K562 (cell line): Measurements from ENCODE around the gene USP17L30. TPM values are rescaled to one million over a fixed set of nuclear protein-coding genes. Genes with fewer than 3 reads are reported as not detected.
"Not testable (repeated sequence)": the region's sequence is repeated elsewhere in the genome, so short reads cannot be mapped to it uniquely, and the experiment has no call there.

Source experiments
- ATAC-seq: fragments of 200-7000 bp; cut with Tn5 transposase; 3 replicates; pipeline ENCODE4 v1.9.1; 2020; ENCODE audit warnings: moderate library complexity
- BruUV-seq: library from RNA; stranded (reverse); fragments of 400-500 nt; replicated peaks from 2 replicates; lab custom pipeline; 2021; lab: Mats Ljungman, UMichigan
- CTCF ChIA-PET: fragments of 300-600 bp; formaldehyde crosslinking; extraction: SDS; loops from one replicate; lab custom pipeline; 2021; ENCODE audit warnings: low intra/inter-chr PET ratio; lab: Yijun Ruan, JAX
- POLR2A ChIA-PET: fragments of 300-600, 350-650 bp; sonication (Branson Sonifier 250); formaldehyde crosslinking; extraction: SDS; loops from one replicate; lab custom pipeline; 2021; ENCODE audit warnings: antibody characterized with exemption, inconsistent platforms; lab: Yijun Ruan, JAX
- DNase-seq, 4 experiments: peaks; one replicate each; pipeline versions ENCODE4 v3.0.0 to v3.0.0-alpha.2; 2011 to 2018; ENCODE audit warnings: low spot score in 3 of 4, mixed read lengths in 3 of 4; ENCODE audit errors: extremely low read depth in 1 of 4
- FAIRE-seq: peaks from 2 replicates; lab custom pipeline; 2011; peaks lifted over from hg19 to GRCh38; lab: Jason Lieb, UNC
- H2AFZ ChIP-seq: 2 replicates; pipeline ENCODE4 v1.6.0; 2011; ENCODE audit warnings: low read depth, low read length, control low read depth, inconsistent platforms
- H3K27ac ChIP-seq: fragments of 200-600 bp; 3 replicates; pipeline ENCODE4 v1.8.0; 2011; ENCODE audit warnings: low read depth, mild to moderate bottlenecking, control low read depth, inconsistent platforms, low read length, moderate library complexity, mixed read lengths; ENCODE audit errors: extremely low read depth
- H3K27me3 ChIP-seq, 2 experiments: fragments of 300-600 bp in 1 of 2; 2 replicates in 1 of 2; 3 replicates in 1 of 2; pipeline versions ENCODE4 v1.6.0 to v1.8.0; 2011; ENCODE audit warnings: inconsistent platforms in 2 of 2, low read length in 2 of 2, mild to moderate bottlenecking in 1 of 2, mixed read lengths in 1 of 2, moderate library complexity in 1 of 2; ENCODE audit not compliant: control insufficient read depth in 2 of 2, insufficient read depth in 2 of 2
- H3K36me3 ChIP-seq: fragments of 300-600 bp; 3 replicates; pipeline ENCODE4 v1.8.0; 2011; ENCODE audit warnings: mild to moderate bottlenecking, low read length, inconsistent platforms; ENCODE audit not compliant: control insufficient read depth, insufficient read depth
- H3K4me1 ChIP-seq, 2 experiments: fragments of 200-600 bp in 1 of 2; replicated peaks in 1 of 2; 2 replicates in 1 of 2; 3 replicates in 1 of 2; pipeline versions ENCODE4 v1.5.1 to v1.8.0; 2011; ENCODE audit warnings: inconsistent platforms in 2 of 2, low read length in 2 of 2, mild to moderate bottlenecking in 1 of 2, mixed read lengths in 1 of 2, moderate library complexity in 1 of 2; ENCODE audit not compliant: control insufficient read depth in 2 of 2, insufficient read depth in 2 of 2
- H3K4me2 ChIP-seq: 2 replicates; pipeline ENCODE4 v1.6.1; 2011; ENCODE audit warnings: low read length, control low read depth, inconsistent platforms, mixed read lengths; ENCODE audit not compliant: insufficient read depth
- H3K4me3 ChIP-seq: fragments of 200-600 bp; sonication (generic), shearing (Covaris generic); 2 replicates; pipeline ENCODE4 v1.5.1; 2016; ENCODE audit warnings: control low read depth, inconsistent platforms
- H3K79me2 ChIP-seq: fragments of 200-600 bp; 3 replicates; pipeline ENCODE4 v1.8.0; 2011; ENCODE audit warnings: low read length, inconsistent platforms; ENCODE audit not compliant: control insufficient read depth, insufficient read depth
- H3K9ac ChIP-seq, 2 experiments: 2 replicates each; pipeline versions ENCODE4 v1.6.0 to v1.6.1; 2011; ENCODE audit warnings: low read depth in 2 of 2, low read length in 2 of 2, control low read depth in 1 of 2, inconsistent platforms in 1 of 2, mild to moderate bottlenecking in 1 of 2, mixed read lengths in 1 of 2; ENCODE audit not compliant: insufficient read depth in 1 of 2
- H3K9me1 ChIP-seq: one replicate; pipeline ENCODE4 v1.6.0; 2011; ENCODE audit warnings: inconsistent platforms, mild to moderate bottlenecking, low read length, moderate library complexity; ENCODE audit not compliant: control insufficient read depth, insufficient read depth
- H3K9me3 ChIP-seq: replicated peaks from 2 replicates; pipeline ENCODE4 v1.5.1; 2011; ENCODE audit warnings: low read depth, low read length, inconsistent platforms; ENCODE audit not compliant: control insufficient read depth, insufficient read depth
- H4K20me1 ChIP-seq: replicated peaks from 2 replicates; pipeline ENCODE4 v1.6.1; 2011; ENCODE audit warnings: low read length, inconsistent platforms, mixed read lengths; ENCODE audit not compliant: control insufficient read depth, insufficient read depth
- WGBS: fragments of 100-300 bp; shearing (Covaris generic); methylation state at CpG from one replicate; pipeline ENCODE4 v1.1.6; 2016; ENCODE audit warnings: low coverage, mixed read lengths; ENCODE audit not compliant: insufficient coverage; ENCODE audit errors: missing lambda C conversion rate; 5-methylcytosine and 5-hydroxymethylcytosine counted together
- in situ Hi-C: fragments of 300-500 bp; cut with MboI; formaldehyde crosslinking; loops from 4 replicates; pipeline ENCODE4 v1.15.0; 2018; ENCODE audit warnings: inconsistent platforms, mixed read lengths
- intact Hi-C: fragments of 100-400 bp; cut with micrococcal nuclease; formaldehyde crosslinking; loops from 2 replicates; pipeline ENCODE4 v1.14.2; 2022
- polyA plus RNA-seq, 8 experiments: library from polyadenylated mRNA; depleted of rRNA in 4 of 8; stranded (reverse) in 5 of 8; unstranded in 3 of 8; fragments of >200 nt; fragmentation: Nextera tagmentation in 2 of 8; fragmentation: Illumina TruSeq in 1 of 8; extraction: Ambion mirVana in 2 of 8; extraction: Trizol in 1 of 8; gene quantifications; 2 replicates each; pipeline versions ENCODE4 v1.2.1 to v1.2.3, GENCODE V29; 2011 to 2014; ENCODE audit warnings: inconsistent platforms in 1 of 8, missing spikeins in 1 of 8
- total RNA-seq, 7 experiments: library from RNA; depleted of rRNA in 6 of 7; stranded (reverse); fragments of >200 nt in 6 of 7; fragmentation: Illumina TruSeq in 2 of 7; extraction: Trizol in 2 of 7; gene quantifications; 2 replicates each; pipeline versions ENCODE4 v1.2.1 to v1.2.3, GENCODE V29; 2011 to 2021; ENCODE audit warnings: low replicate concordance in 1 of 7

The USP17L30 gene
- total and polyA plus RNA-seq, 9 of the 15 experiments (the other 6 are each of a cell fraction or from before 2014, with no cell fraction given): not detected

GRCh38 chr4:9348593-9348992 lies 14.3 kb upstream of the USP17L30 start, which contains the start of gene USP17L28:
USP17L28 (plus strand) TSS chr4:9348893; CDS start chr4:9348893, 0 bp downstream.
- not testable (repeated sequence) for BruUV-seq, FAIRE-seq

GRCh38 chr4:9350866-9351265 lies 12.1 kb upstream of the USP17L30 start:
- WGBS: no CpG with 5 or more reads among the region's 18 CpGs
- BruUV-seq, H3K27me3 ChIP-seq, ATAC-seq, POLR2A ChIA-PET, FAIRE-seq, H4K20me1 ChIP-seq, H3K79me2 ChIP-seq, H3K9ac ChIP-seq, CTCF ChIA-PET, H3K9me3 ChIP-seq, H3K36me3 ChIP-seq, DNase-seq, H3K9me1 ChIP-seq, H3K4me3 ChIP-seq, H3K4me2 ChIP-seq, in situ Hi-C loops, intact Hi-C loops, H2AFZ ChIP-seq, H3K4me1 ChIP-seq, H3K27ac ChIP-seq: not testable (repeated sequence)

More at GRCh38 chr4:9348593-9348992, 14.3 kb upstream of the USP17L30 start, which contains the start of gene USP17L28:
- in situ Hi-C loops: loop anchor here (25.0 kb wide), 1 partner anchor 361 kb away; no protein-coding TSS in a partner anchor
- DNase-seq, H3K79me2 ChIP-seq, H2AFZ ChIP-seq, CTCF ChIA-PET, H3K9me1 ChIP-seq, H3K9me3 ChIP-seq, POLR2A ChIA-PET, ATAC-seq, H3K36me3 ChIP-seq, H3K27me3 ChIP-seq, H4K20me1 ChIP-seq, H3K4me1 ChIP-seq, H3K27ac ChIP-seq, H3K9ac ChIP-seq, H3K4me2 ChIP-seq, H3K4me3 ChIP-seq, intact Hi-C loops: not testable (repeated sequence)
- no CpG with 5 or more reads among the region's 15 CpGs for WGBS

- FAIRE-seq, H3K79me2 ChIP-seq, in situ Hi-C loops, POLR2A ChIA-PET, H2AFZ ChIP-seq, H3K27me3 ChIP-seq, H3K4me1 ChIP-seq, H3K9me3 ChIP-seq, intact Hi-C loops, H3K9ac ChIP-seq, H3K4me3 ChIP-seq, H4K20me1 ChIP-seq, CTCF ChIA-PET, H3K4me2 ChIP-seq, H3K9me1 ChIP-seq, H3K36me3 ChIP-seq, DNase-seq, H3K27ac ChIP-seq, ATAC-seq, BruUV-seq: not testable (repeated sequence)
- no CpG with 5 or more reads among the region's 15 CpGs for WGBS
These were observed 9.6 kb upstream of the USP17L30 start, which contains the start of gene USP17L29 for GRCh38 chr4:9353338-9353737. USP17L29 (plus strand) TSS chr4:9353638; CDS start chr4:9353638, 0 bp downstream.

- ATAC-seq, DNase-seq, BruUV-seq, H4K20me1 ChIP-seq, H3K4me3 ChIP-seq, H3K36me3 ChIP-seq, intact Hi-C loops, H3K27ac ChIP-seq, H3K27me3 ChIP-seq, H3K4me2 ChIP-seq, H3K9me1 ChIP-seq, H3K9me3 ChIP-seq, FAIRE-seq, H2AFZ ChIP-seq, H3K4me1 ChIP-seq, H3K79me2 ChIP-seq, POLR2A ChIA-PET, H3K9ac ChIP-seq, CTCF ChIA-PET: not testable (repeated sequence)
- in situ Hi-C loops: loop anchor here (10.0 kb wide), 2 partner anchors 55 to 135 kb away; partner anchors contain the start of genes USP17L17, USP17L18, USP17L24 and USP17L25
- 0% methylated on average over 1 of the region's 1 CpG for WGBS
These were observed 17.0 kb downstream of the USP17L30 start for GRCh38 chr4:9379881-9380280.
